Activated CD4-positive, CD25-positive, alpha-beta regulatory T cell (primary cell): ENCODE data around the gene GAS7.
"Not testable (repeated sequence)": the region's sequence is repeated elsewhere in the genome, so short reads cannot be mapped to it uniquely, and the experiment has no call there.

Experiments used
- DNase-seq, 4 experiments: peaks; one replicate each; lab custom pipeline; 2025; lab: John Stamatoyannopoulos, UW

Gene GAS7

GRCh38 chr17:9941305-9941704, 257.1 kb downstream of the GAS7 start:
- no peak for DNase-seq

- no peak for DNase-seq
Measured at GRCh38 chr17:9940841-9941240, 257.6 kb downstream of the GAS7 start.

- no peak for DNase-seq
Measured at GRCh38 chr17:9938764-9939163, 259.6 kb downstream of the GAS7 start.

DNA sequence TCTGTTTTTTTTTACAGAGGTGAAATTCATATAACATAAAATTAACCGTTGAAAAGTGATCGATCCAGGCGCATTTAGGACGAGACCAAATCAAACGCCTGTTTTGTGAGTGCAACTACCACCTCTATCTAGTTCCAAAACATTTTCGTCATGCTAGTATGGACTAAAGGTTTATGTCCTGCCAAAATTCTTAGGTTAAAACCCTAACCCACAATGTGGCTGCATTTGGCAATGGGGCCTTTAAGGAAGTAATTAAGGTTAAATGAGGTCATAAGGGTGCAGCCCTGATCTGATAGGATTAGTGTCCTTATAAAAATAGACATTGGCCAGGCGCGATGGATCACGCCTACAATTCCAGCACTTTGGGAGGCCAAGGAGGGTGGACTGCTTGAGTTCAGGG, 260.5 kb downstream of the GAS7 start:
- no peak for DNase-seq

DNA sequence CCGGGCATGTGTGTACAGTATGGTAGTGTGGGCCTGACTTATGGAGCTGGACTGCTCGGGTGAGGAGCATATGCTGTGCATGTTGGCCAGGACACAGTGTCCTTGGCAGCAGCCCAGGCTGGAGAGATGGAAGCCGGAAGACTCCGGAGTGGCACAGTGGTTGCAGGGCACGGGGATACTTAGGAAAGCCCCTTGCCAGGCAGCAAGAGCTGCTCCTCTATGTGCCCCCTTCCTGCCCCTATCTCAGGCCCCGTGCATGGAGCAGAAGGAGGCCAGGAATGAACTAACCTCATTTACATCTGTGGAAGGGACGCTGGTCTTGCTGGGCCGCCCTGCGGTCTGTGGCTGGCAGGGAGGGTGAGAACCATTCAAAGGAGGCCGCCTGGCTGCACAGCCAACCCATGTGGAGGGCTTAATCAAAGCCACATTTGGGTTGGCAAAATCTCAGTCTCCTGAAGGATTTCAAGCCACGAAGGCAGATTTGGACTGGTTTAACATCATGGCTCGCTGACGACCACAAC, 261.1 kb downstream of the GAS7 start:
- no peak for DNase-seq

- DNase-seq = no peak
Measured at GRCh38 chr17:9936095-9936494, 262.3 kb downstream of the GAS7 start.

GRCh38 chr17:9935408-9935807, 263.0 kb downstream of the GAS7 start:
- DNase-seq = no peak

DNA sequence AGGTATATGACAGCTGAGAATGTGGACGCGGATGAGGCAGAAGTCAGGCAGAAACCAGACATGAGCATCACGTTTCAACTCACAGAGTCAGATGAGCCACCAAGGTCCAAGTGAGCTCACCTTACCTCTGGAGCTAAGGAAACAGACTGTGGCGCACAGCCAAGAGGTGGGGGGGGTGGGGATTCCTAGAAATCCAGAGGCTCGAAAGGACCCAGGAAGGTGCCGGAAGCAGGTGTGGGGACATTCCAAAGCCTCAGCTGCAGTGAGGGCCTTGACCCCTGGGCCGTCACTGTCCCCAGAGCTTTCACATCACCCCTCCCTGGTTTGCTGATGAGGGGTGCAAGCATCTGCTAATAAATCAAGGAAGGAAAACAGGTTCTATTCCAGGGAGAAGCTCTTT, 264.1 kb downstream of the GAS7 start:
- DNase-seq = no peak

DNA sequence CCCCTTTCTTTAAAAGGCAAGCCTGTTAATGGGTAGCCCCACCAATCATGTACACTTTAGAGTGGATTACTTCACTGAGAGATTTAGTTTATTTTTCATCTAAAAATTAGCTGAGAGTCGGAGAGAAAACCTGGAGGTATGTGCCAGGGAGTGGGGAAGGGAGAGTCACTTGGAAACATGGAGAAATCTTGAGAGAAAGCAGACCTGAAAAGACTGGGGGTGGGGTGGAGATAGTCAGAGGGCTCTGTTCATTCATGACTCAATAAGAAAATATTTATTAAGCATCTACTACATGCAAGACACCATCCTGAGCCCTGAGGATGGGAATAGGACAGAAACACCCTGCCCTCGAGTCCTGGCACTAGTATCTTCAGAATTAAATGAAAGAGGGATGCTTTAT, 265.9 kb downstream of the GAS7 start:
- DNase-seq = no peak

GRCh38 chr17:9931144-9931741, 267.2 kb downstream of the GAS7 start:
- DNase-seq = no peak

GRCh38 chr17:9929871-9930270, 268.5 kb downstream of the GAS7 start:
- no peak for DNase-seq

DNA sequence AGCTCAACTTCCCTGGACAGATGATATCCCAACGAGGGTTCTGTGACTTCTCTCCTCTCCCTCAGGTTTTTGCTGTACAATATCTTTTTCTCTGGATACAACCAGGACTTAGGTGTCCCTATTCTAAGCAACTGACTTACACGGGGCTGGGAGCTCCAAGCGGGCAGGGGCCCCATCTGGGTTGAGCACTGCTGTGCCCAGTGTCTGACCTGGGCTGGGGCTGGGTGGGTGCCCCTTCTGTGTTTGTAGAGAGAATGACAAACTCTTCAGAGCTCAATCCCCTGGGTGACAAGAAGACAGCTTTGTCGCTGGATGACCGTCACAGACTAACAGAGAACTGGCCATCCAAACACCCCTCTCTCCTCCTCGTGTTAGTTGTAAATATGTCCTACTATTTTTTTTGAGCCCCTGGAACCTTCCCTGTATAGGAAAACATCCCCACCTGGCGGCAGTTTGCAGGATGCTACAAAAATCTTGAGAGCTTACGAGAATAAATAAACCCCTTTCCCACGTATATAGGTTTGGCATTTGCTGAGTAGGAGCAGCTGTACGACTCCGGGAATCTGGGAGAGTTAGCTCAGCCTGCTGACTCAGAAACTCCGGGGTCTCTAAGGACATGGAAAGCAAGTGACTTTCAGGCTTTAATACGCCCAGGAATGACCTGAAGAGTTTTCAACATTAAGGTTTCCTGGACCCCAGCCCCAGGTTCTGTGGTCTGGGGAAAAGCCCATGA, 269.6 kb downstream of the GAS7 start:
- DNase-seq = no peak

- DNase-seq = no peak
Measured at GRCh38 chr17:9926150-9926804, 272.1 kb downstream of the GAS7 start.

DNA sequence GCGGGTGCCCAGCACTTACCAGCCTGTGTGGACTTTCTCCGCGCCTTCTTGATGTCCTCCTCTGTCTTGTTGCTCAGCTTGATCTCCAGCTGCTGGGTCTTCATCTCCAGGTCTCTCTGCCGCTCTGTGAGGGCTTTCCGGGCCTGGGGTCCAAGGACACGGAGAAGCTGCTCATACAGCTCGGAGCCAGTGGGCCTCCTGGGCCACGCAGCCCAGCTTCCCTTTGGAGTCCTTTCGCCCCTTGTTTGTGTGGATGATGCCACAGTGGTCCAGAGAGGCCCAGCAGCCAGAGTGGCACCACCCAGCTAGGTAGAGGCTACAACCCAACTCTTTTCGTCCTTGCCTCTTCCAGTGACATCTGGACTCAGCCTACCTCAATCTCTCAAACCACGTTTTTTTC, 272.9 kb downstream of the GAS7 start:
- DNase-seq = no peak

DNA sequence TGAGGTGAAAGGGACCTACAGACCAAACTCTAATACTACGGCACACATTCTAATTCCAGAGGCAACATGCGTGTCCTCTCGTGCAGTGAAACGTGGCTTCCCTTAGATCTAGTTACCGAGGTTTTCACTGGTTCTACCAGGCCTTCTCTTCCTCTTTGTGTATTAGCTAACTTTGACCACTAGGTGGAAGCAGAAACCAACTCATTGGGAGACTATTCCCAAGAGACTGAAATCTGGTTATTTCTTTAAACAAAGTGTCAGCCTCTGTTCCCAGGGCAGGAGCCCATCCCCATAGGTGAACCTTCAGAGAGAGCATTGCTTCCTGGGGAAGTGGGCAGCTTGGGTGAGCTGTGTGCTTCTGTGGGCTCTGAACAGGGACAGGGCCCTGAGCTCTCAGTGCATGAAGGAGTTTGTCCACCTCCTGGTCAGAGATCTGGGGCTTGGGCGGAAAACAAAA, 273.6 kb downstream of the GAS7 start:
- no peak for DNase-seq

DNA sequence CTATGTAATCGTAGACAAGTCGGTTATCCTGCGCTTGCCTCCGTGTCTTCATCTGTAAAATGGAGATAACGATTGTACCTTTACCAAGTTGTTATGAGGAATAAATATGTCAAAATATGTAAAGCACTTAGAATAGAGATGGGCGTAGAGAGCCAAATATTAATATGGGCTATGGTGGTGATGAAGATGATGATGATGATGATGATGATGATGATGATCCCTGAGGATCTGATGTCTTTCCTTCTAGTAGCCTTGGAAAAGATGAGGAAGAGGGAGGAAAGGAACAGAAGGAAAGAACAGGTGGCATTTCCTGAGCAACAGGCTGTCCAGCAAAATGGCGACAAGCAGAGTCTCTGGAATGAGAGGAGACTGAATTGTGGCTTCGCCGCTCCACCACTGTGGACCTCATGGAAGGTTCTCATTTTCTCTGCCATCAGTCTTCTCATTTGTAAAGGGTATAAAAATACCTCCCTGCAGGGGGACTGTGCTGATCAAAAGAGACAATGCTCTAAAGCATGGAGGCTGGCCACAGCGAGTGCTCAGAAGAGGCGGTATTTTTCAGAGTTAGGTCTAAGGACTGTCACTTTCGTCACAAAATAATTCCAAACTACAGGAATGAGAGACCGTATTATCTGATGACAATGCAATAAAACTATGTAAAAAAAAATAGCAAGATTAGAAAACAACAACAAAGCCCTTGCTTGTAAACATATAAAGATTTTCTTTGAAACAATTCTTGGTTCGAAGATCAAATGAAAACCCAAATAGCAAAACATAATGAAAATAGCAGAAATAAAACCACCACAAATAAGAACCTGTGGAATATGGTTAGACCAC, 276.2 kb downstream of the GAS7 start:
- no peak for DNase-seq

GRCh38 chr17:9921216-9921615, 277.2 kb downstream of the GAS7 start:
- not testable (repeated sequence) for DNase-seq

- DNase-seq = no peak
Measured at GRCh38 chr17:9918804-9919352, 279.5 kb downstream of the GAS7 start.

- no peak for DNase-seq
Measured at GRCh38 chr17:9918352-9918751, 280.1 kb downstream of the GAS7 start.

- DNase-seq = no peak
Measured at GRCh38 chr17:9917801-9918200, 280.6 kb downstream of the GAS7 start.

DNA sequence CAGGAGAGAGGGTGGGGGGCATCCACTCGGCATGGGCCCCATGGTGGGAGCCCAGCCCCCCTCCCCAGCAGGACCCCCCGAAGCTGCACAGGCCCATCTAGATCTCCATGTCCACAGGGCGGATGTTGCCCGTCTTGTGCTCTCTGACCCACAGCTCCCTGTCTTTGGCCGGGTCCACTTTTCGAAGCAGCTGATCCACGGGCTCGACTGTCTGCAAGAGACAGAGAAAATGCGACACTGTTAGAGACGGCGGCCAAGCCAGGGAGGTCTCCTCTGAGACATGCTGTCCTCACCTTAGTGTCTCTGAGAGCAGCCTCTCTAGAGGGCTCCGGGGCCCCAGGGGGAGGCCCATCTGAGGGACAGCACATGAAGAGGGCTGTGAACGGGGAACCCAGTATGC, 281.3 kb downstream of the GAS7 start:
- no peak for DNase-seq

DNA sequence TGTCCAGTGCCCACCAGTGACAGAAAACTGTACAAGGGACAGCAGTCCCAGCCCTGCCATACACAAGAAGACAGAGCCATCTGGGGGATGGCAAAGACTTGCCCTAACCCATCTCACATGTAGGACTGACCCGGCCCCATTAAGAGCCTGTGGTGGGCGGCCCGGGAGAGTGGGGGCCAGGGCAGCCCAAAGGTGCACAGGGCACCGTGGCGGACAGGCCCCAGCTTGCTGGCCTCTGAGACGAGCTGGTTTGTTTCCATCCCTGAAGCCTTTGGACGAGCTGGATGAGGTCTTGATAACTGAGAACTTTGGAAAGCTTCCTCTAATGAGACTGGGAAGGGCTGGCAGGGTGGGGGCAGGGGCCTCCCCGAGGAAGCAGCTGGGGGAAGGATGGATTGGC, 282.3 kb downstream of the GAS7 start:
- no peak for DNase-seq
